HepG2 (cell line): ENCODE results near the gene MYORG. TPM values are rescaled to one million over a fixed set of nuclear protein-coding genes. Genes with fewer than 3 reads are reported as not detected.

ENCODE experiments used
- CCAR2 ChIP-seq: fragments of 200-400 bp; formaldehyde crosslinking; optimal IDR thresholded peaks from 2 replicates; pipeline ENCODE3; 2018; ENCODE audit warnings: low read depth, mild to moderate bottlenecking, low read length, moderate library complexity
- FOXO4 ChIP-seq: sonication (generic); formaldehyde crosslinking; conservative IDR thresholded peaks from 2 replicates; pipeline ENCODE4 v1.8.1; 2023; ENCODE audit warnings: missing genetic modification reagents
- HINFP ChIP-seq: sonication (generic); formaldehyde crosslinking; IDR thresholded peaks from 2 replicates; pipeline ENCODE4 v1.4.0; 2020; ENCODE audit warnings: low read depth, mild to moderate bottlenecking, missing genetic modification reagents
- IKZF5 ChIP-seq: IDR thresholded peaks from 2 replicates; pipeline ENCODE4 v1.6.1; 2018; ENCODE audit warnings: missing genetic modification reagents, mild to moderate bottlenecking, missing compliant biosample characterization
- KAT8 ChIP-seq: IDR thresholded peaks from 2 replicates; pipeline ENCODE4 v1.6.1; 2016; ENCODE audit warnings: missing genetic modification reagents, missing compliant biosample characterization
- MNT ChIP-seq: fragments of 450-650 bp; IDR thresholded peaks from 2 replicates; pipeline ENCODE4 v1.6.1; 2016
- NFAT5 ChIP-seq: sonication (generic); formaldehyde crosslinking; IDR thresholded peaks from 2 replicates; pipeline ENCODE4 v1.4.0; 2020; ENCODE audit warnings: missing genetic modification reagents
- XBP1 ChIP-seq: sonication (generic); formaldehyde crosslinking; IDR thresholded peaks from 2 replicates; pipeline ENCODE4 v1.5.0; 2020; ENCODE audit warnings: missing genetic modification reagents
- ZNF136 ChIP-seq: sonication (generic); formaldehyde crosslinking; IDR thresholded peaks from 2 replicates; pipeline ENCODE4 v1.8.1; 2022; ENCODE audit warnings: low read depth, mild to moderate bottlenecking, moderate library complexity, missing genetic modification reagents
- ZNF260 ChIP-seq: sonication (generic); formaldehyde crosslinking; IDR thresholded peaks from 2 replicates; pipeline ENCODE4 v1.4.0; 2020; ENCODE audit warnings: missing genetic modification reagents, low read depth, mild to moderate bottlenecking, borderline replicate concordance
- ZNF414 ChIP-seq: sonication (generic); formaldehyde crosslinking; IDR thresholded peaks from 2 replicates; pipeline ENCODE4 v1.5.0; 2020; ENCODE audit warnings: missing genetic modification reagents
- ZNF576 ChIP-seq: sonication (generic); formaldehyde crosslinking; IDR thresholded peaks from 2 replicates; pipeline ENCODE4 v1.4.0; 2020; ENCODE audit warnings: mild to moderate bottlenecking, missing genetic modification reagents
- ZNF784 ChIP-seq: sonication (generic); formaldehyde crosslinking; IDR thresholded peaks from 2 replicates; pipeline ENCODE4 v1.5.1; 2020; ENCODE audit warnings: missing genetic modification reagents, mild to moderate bottlenecking, borderline replicate concordance
- ZSCAN29 ChIP-seq: sonication (generic); formaldehyde crosslinking; conservative IDR thresholded peaks from 2 replicates; pipeline ENCODE4 v1.4.0; 2020; ENCODE audit warnings: mild to moderate bottlenecking, missing genetic modification reagents
- polyA plus RNA-seq, 8 experiments: library from polyadenylated mRNA; depleted of rRNA in 3 of 8; stranded (reverse) in 7 of 8; unstranded in 1 of 8; fragments of >200 nt; fragmentation: Illumina TruSeq in 4 of 8; extraction: Trizol in 4 of 8; gene quantifications; 2 replicates each; pipeline versions ENCODE4 v1.2.1 to v1.2.3, GENCODE V29; 2011 to 2016; ENCODE audit warnings: low read depth in 4 of 8, missing spikeins in 1 of 8, mixed read lengths in 1 of 8; ENCODE audit not compliant: insufficient read depth in 1 of 8
- total RNA-seq, 5 experiments: library from RNA; depleted of rRNA; stranded (reverse); fragments of >200 nt; fragmentation: Illumina TruSeq; extraction: Trizol; gene quantifications; 2 replicates each; pipeline ENCODE4 v1.2.3, GENCODE V29; 2016; ENCODE audit warnings: low read depth in 1 of 5

The MYORG gene
- total and polyA plus RNA-seq, 2 of the 13 experiments (the other 11 are each of a cell fraction or from before 2014, with no cell fraction given), result 11.1 to 22.4 TPM

GRCh38 chr9:34380511-34381315 is 4.0 kb upstream of the MYORG start (continued):
- TF ChIP-seq NFAT5 (CRISPR knock-in tag), result peak; percentile 91
- TF ChIP-seq KAT8 (CRISPR knock-in tag), result peak; percentile 53; the same call in 1 of the 2 replicates
- TF ChIP-seq XBP1 (CRISPR knock-in tag), result no peak
- TF ChIP-seq CCAR2, result no peak
- TF ChIP-seq ZSCAN29 (CRISPR knock-in tag), result no peak
- no peak for TF ChIP-seq MNT
- TF ChIP-seq ZNF260 (CRISPR knock-in tag), result no peak
- TF ChIP-seq ZNF576 (CRISPR knock-in tag), result no peak; the same call in 1 of the 2 replicates
- TF ChIP-seq FOXO4 (CRISPR knock-in tag), result 0 out of 2 replicates have a peak, but pooled peaks have one; percentile 86
- no peak for TF ChIP-seq ZNF136
- TF ChIP-seq HINFP, result peak; percentile 89
- no peak for TF ChIP-seq ZNF414
- TF ChIP-seq ZNF784, result no peak
- TF ChIP-seq IKZF5, result peak; percentile 71
